HepG2 (cell line): ENCODE measurements around the gene MISP3. TPM values are rescaled to one million over a fixed set of nuclear protein-coding genes. Genes with fewer than 3 reads are reported as not detected.

Source experiments
- ATAC-seq: fragments of 200-7000 bp; cut with Tn5 transposase; 3 replicates; pipeline ENCODE4 v1.9.1; 2020; ENCODE audit warnings: mild to moderate bottlenecking, moderate library complexity
- BruUV-seq: library from RNA; stranded (reverse); fragments of 400-500 nt; replicated peaks from 2 replicates; lab custom pipeline; 2021; lab: Mats Ljungman, UMichigan
- CTCF ChIA-PET: fragments of 300-600 bp; formaldehyde crosslinking; extraction: SDS; loops from one replicate; lab custom pipeline; 2021; ENCODE audit warnings: low total read pairs, inconsistent platforms, low intra/inter-chr PET ratio; lab: Yijun Ruan, JAX
- POLR2A ChIA-PET: fragments of 350-600 bp; sonication (Branson Sonifier 250); formaldehyde crosslinking; loops from one replicate; lab custom pipeline; 2020; ENCODE audit warnings: antibody characterized with exemption, inconsistent platforms; lab: Yijun Ruan, JAX
- DNase-seq: peaks from one replicate; pipeline ENCODE4 v3.0.0-alpha.2; 2015; ENCODE audit warnings: low spot score
- FAIRE-seq: peaks from 3 replicates; lab custom pipeline; 2011; peaks lifted over from hg19 to GRCh38; lab: Jason Lieb, UNC
- H2AFZ ChIP-seq: one replicate; pipeline ENCODE4 v1.6.1; 2011; ENCODE audit warnings: low read length, inconsistent platforms
- H3K27ac ChIP-seq: fragments of 300-600 bp; 3 replicates; pipeline ENCODE4 v1.8.0; 2011; ENCODE audit warnings: mixed run types, mild to moderate bottlenecking, mixed read lengths, low read length, inconsistent platforms; ENCODE audit not compliant: insufficient read depth; ENCODE audit errors: extremely low read length
- H3K27me3 ChIP-seq, 2 experiments: fragments of 200-600 bp in 1 of 2; 2 replicates in 1 of 2; 3 replicates in 1 of 2; pipeline versions ENCODE4 v1.6.0 to v1.8.0; 2011; ENCODE audit warnings: low read length in 2 of 2, mild to moderate bottlenecking in 2 of 2, moderate library complexity in 2 of 2, inconsistent platforms in 1 of 2; ENCODE audit not compliant: insufficient read depth in 2 of 2, control insufficient read depth in 1 of 2
- H3K36me3 ChIP-seq, 2 experiments: fragments of 200-600 bp in 1 of 2; replicated peaks in 1 of 2; 2 replicates in 1 of 2; 3 replicates in 1 of 2; pipeline versions ENCODE4 v1.5.1 to v1.8.0; 2011; ENCODE audit warnings: low read length in 2 of 2, inconsistent platforms in 1 of 2; ENCODE audit not compliant: insufficient read depth in 2 of 2, control insufficient read depth in 1 of 2
- H3K4me1 ChIP-seq: 2 replicates; pipeline ENCODE4 v1.5.1; 2012; ENCODE audit warnings: low read length, inconsistent platforms; ENCODE audit not compliant: insufficient read depth
- H3K4me2 ChIP-seq: 2 replicates; pipeline ENCODE4 v1.6.0; 2011; ENCODE audit warnings: low read depth, low read length, inconsistent platforms
- H3K4me3 ChIP-seq, 3 experiments: fragments of 200-600 bp in 1 of 3; sonication (generic), shearing (Covaris generic) in 1 of 3; replicated peaks in 1 of 3; 2 replicates each; pipeline ENCODE4 v1.5.1; 2011 to 2016; ENCODE audit warnings: low read length in 3 of 3, inconsistent platforms in 2 of 3, low read depth in 2 of 3, mild to moderate bottlenecking in 2 of 3, control low read depth in 1 of 3, mixed read lengths in 1 of 3; ENCODE audit not compliant: insufficient read depth in 1 of 3
- H3K79me2 ChIP-seq: one replicate; pipeline ENCODE4 v1.6.1; 2011; ENCODE audit warnings: low read length, inconsistent platforms; ENCODE audit not compliant: insufficient read depth
- H3K9ac ChIP-seq: 2 replicates; pipeline ENCODE4 v1.6.0; 2011; ENCODE audit warnings: mild to moderate bottlenecking, low read depth, low read length, inconsistent platforms; ENCODE audit not compliant: insufficient read depth
- H3K9me3 ChIP-seq: 2 replicates; pipeline ENCODE4 v1.5.1; 2012; ENCODE audit warnings: mild to moderate bottlenecking, low read length
- H4K20me1 ChIP-seq: 2 replicates; pipeline ENCODE4 v1.6.0; 2011; ENCODE audit warnings: inconsistent platforms, mild to moderate bottlenecking, low read length, moderate library complexity; ENCODE audit not compliant: insufficient read depth
- ATF7 ChIP-seq, 2 experiments: fragments of 450-650 bp in 1 of 2; sonication (generic) in 1 of 2; formaldehyde crosslinking in 1 of 2; IDR thresholded peaks; 2 replicates each; pipeline versions ENCODE4 v1.4.0 to v1.6.1; 2016 to 2020; ENCODE audit warnings: antibody characterized with exemption in 1 of 2, mild to moderate bottlenecking in 1 of 2, missing genetic modification reagents in 1 of 2
- UBTF ChIP-seq: sonication (generic); formaldehyde crosslinking; IDR thresholded peaks from 2 replicates; pipeline ENCODE4 v1.4.0; 2020; ENCODE audit warnings: mild to moderate bottlenecking, missing genetic modification reagents
- ZNF121 ChIP-seq: sonication (generic); formaldehyde crosslinking; IDR thresholded peaks from 2 replicates; pipeline ENCODE4 v1.5.0; 2020; ENCODE audit warnings: mild to moderate bottlenecking, missing genetic modification reagents
- WGBS: methylation state at CpG from one replicate; pipeline ENCODE4 v1.1.6; 2017; ENCODE audit warnings: low lambda C conversion rate; 5-methylcytosine and 5-hydroxymethylcytosine counted together
- in situ Hi-C: cut with HindIII; loops from 2 replicates; pipeline ENCODE4 v1.10.0; 2017; ENCODE audit warnings: low pct_unique_long_range_greater_than_20kb; ENCODE audit not compliant: extremely low pct_ligation_motif_present
- intact Hi-C: fragments of 100-400 bp; cut with micrococcal nuclease; formaldehyde crosslinking; loops from one replicate; pipeline ENCODE4 v1.10.0; 2022; ENCODE audit not compliant: unreplicated experiment
- polyA plus RNA-seq, 8 experiments: library from polyadenylated mRNA; depleted of rRNA in 3 of 8; stranded (reverse) in 7 of 8; unstranded in 1 of 8; fragments of >200 nt; fragmentation: Illumina TruSeq in 4 of 8; extraction: Trizol in 4 of 8; gene quantifications; 2 replicates each; pipeline versions ENCODE4 v1.2.1 to v1.2.3, GENCODE V29; 2011 to 2016; ENCODE audit warnings: low read depth in 4 of 8, missing spikeins in 1 of 8, mixed read lengths in 1 of 8; ENCODE audit not compliant: insufficient read depth in 1 of 8
- total RNA-seq, 5 experiments: library from RNA; depleted of rRNA; stranded (reverse); fragments of >200 nt; fragmentation: Illumina TruSeq; extraction: Trizol; gene quantifications; 2 replicates each; pipeline ENCODE4 v1.2.3, GENCODE V29; 2016; ENCODE audit warnings: low read depth in 1 of 5
- TF ChIP-seq, protein P1 (sequence below): sonication (generic); formaldehyde crosslinking; IDR thresholded peaks from 2 replicates; pipeline ENCODE4 v1.9.0; 2022; ENCODE audit warnings: low read depth, missing genetic modification reagents

The MISP3 gene
- total and polyA plus RNA-seq, 2 of the 13 experiments (the other 11 are each of a cell fraction or from before 2014, with no cell fraction given) = 2.5 to 5.4 TPM

- TF ChIP-seq, protein P1, sequence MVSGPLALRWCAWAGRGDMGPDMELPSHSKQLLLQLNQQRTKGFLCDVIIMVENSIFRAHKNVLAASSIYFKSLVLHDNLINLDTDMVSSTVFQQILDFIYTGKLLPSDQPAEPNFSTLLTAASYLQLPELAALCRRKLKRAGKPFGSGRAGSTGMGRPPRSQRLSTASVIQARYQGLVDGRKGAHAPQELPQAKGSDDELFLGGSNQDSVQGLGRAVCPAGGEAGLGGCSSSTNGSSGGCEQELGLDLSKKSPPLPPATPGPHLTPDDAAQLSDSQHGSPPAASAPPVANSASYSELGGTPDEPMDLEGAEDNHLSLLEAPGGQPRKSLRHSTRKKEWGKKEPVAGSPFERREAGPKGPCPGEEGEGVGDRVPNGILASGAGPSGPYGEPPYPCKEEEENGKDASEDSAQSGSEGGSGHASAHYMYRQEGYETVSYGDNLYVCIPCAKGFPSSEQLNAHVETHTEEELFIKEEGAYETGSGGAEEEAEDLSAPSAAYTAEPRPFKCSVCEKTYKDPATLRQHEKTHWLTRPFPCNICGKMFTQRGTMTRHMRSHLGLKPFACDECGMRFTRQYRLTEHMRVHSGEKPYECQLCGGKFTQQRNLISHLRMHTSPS (CRISPR knock-in tag) = peak; percentile 37; the same call in 1 of the 2 replicates
These were observed 38.1 kb downstream of the MISP3 start (continued) for GRCh38 chr19:14110650-14111049.

GRCh38 chr19:14111486-14111885 is 38.9 kb downstream of the MISP3 start:
- Histone ChIP-seq H3K4me1 (peaks cover 57% of the 10 kb centered on the region), H3K4me2 (no peak overlapping the region), H3K27ac (no peak overlapping the region), H3K27me3 (no peaks in the 10 kb centered on the region)
- in situ Hi-C loops (no loop called here), intact Hi-C loops (no loop called here)
- DNase-seq = no peak
- POLR2A ChIA-PET = no interaction called here
- TF ChIP-seq ZNF121 (CRISPR knock-in tag) (peak; percentile 59), UBTF (CRISPR knock-in tag) (0 out of 2 replicates have a peak, but pooled peaks have one; percentile 15), ATF7 (IDR thresholded peaks at IDR 0.05) (no peak), ATF7 (CRISPR knock-in tag; IDR thresholded peaks at IDR 0.05) (no peak)
- TF ChIP-seq, all 625 proteins: peak for 2
- Histone ChIP-seq H3K36me3 (no peaks in the 10 kb centered on the region), H3K9ac (no peak overlapping the region), H3K4me3 (no peak overlapping the region), H3K9me3 (no peaks in the 10 kb centered on the region), H4K20me1 (no peaks in the 10 kb centered on the region), H3K79me2 (peaks cover 7% of the 10 kb centered on the region), H2AFZ (no peak overlapping the region)
- CTCF ChIA-PET = no interaction called here
- no TSS peak for BruUV-seq
- FAIRE-seq = no peak
- WGBS = 100% methylated on average over 1 of the region's 1 CpG
- no peak for ATAC-seq
